Epidermal melanocyte (primary cell): ENCODE measurements around the gene FLII.
"Not testable (repeated sequence)": the region's sequence is repeated elsewhere in the genome, so short reads cannot be mapped to it uniquely, and the experiment has no call there.

Experiments used
- DNase-seq: peaks from one replicate; pipeline ENCODE4 v3.0.0; 2011; ENCODE audit warnings: low spot score; ENCODE audit not compliant: insufficient read length

Gene FLII

GRCh38 chr17:18224053-18224386 is 34.5 kb downstream of the FLII start:
- no peak for DNase-seq

DNA sequence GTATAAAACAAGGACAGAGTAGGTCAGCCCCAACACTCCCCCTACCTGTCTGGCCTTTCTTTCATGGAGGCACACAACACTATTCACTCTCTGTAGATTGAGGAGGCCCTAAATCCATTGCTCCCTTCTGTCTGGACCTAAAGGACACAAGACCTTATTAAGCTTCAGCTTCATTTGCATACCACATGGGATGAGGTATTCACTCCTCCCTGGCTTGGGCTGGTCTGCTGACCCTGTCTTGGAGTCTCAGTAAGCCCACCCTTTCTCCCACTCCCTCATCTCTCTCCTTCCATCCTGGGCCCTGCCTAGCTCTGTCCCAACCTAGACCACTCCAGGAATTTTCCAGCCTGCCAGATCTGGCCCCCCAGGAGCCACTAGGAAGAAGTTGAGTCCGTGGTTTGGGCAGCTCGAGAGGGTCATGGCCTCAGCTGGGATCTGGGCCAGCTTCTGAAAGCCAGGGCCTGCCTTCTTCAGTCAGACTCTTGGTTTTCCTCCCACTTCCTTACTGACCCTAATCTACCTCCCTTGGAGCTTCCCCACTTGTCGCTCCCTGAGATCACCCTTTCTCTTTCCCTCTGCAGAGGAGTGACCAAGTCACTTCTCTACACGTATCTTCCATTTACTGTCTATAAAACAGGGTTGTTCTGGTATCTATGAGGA is 39.7 kb downstream of the FLII start:
- no peak for DNase-seq

GRCh38 chr17:18217412-18218015 is 41.0 kb downstream of the FLII start:
- DNase-seq: peak; percentile 73

- not testable (repeated sequence) for DNase-seq
These were observed 41.6 kb downstream of the FLII start for GRCh38 chr17:18216906-18217305.

GRCh38 chr17:18213666-18214270 is 44.8 kb downstream of the FLII start:
- DNase-seq: no peak

GRCh38 chr17:18208092-18208491 is 50.4 kb downstream of the FLII start:
- no peak for DNase-seq

DNA sequence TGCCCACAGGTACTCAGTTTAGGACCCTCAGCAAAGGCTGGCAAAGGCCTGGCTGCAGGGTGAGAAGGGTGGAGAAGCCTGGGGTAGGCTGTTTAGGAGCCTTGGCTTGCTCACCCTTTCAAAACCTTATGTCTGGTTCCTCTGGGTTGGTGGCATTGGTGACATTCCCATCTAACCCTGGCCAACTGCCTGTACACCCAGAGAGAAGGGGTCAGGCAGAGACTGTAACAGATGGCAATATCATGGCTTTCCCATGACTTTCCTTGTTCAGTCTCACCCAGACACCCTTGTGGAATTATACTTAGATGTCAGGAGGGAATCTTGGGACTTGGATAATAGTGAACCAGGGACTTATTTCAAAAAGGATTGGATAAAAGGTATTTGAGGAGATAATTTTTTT is 51.6 kb downstream of the FLII start:
- DNase-seq: no peak

DNA sequence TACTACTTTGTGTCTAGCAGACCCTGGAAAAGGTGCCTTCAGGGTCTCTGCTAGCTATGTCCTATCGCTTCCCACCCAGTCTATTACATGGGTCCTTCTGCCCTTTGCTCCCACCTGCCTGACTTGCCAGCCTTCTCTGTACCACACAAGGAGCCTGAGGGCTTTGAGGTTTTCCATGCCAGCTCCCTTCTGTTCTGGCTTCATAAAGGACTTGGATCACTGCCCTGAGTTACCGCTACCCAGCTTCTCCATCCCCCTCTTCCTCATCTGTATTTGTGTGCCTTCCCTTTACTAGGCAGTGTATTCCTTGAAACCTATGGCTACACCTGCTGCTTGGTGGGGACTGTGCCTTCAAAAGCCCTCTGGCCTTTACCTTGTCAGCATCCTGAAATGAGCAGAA is 52.7 kb downstream of the FLII start:
- DNase-seq: no peak

DNA sequence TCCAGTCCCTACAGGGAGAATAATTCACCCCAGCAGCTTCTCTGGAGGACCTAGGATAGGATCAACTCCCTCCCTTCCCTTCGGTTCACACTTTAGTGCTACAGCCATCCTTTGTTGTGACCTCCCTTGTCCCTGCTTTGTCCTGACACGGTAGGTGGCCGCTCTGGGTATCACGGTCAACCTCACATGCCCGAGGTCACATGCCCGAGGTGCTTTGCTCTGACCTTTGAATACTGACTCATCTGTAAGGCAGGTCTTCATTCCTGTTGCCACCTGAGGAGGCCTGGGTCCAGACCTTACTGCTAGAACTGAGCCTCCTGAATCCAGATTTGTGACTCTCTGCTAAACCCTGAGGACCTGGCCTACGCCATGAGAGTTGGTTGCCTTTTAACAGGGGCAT is 55.2 kb downstream of the FLII start:
- no peak for DNase-seq

DNA sequence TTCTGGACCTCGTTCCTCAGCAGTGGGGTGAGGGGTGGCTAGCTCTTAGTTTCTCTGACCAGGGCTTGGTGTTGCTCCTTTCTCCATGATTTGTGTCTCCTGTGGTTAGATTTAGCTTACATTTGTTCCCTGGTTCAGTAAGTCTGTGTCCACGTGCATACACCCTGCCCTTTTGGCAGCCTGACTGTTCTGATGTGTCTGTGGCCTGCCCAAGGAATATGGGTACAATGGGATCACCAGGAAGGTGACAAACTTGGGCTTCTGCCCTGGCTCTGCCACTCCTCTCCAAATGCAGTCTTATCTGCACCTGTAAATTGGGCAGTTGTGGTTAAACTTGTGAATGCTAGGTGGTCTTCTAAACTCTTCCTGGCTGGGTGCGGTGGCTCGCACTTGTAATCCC is 57.4 kb downstream of the FLII start:
- DNase-seq: no peak

- DNase-seq: no peak
These were observed 60.0 kb downstream of the FLII start for GRCh38 chr17:18198530-18198929.

GRCh38 chr17:18197535-18198194 is 60.9 kb downstream of the FLII start:
- DNase-seq: no peak

DNA sequence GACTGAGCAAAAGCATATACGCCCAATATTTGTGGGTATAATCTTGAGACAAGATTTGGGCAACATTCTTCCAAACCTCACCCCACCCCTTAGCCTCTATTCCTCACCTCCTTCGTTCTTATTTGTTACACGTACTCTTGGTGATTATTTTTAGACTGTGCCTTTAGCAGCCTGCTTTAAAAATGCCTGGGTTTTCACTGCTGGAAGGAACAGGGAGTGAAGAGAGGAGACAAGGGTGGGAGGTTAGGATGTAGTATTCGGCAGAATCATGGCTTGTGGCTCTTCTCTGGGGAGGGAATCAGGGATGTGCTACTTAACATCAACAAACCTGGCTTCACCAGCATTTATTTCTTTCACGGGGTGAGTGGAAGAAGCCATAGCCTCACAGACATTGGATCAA is 63.3 kb downstream of the FLII start:
- DNase-seq: no peak
